Activated T-helper 1 cell treated with anti-CD3 and anti-CD28 coated beads, Interleukin-2, amount 50 U/mL, for 16 hours (primary cell): Measurements from ENCODE around the gene PLEKHM3.
"Not testable (repeated sequence)": the region's sequence is repeated elsewhere in the genome, so short reads cannot be mapped to it uniquely, and the experiment has no call there.

Experiments used
- DNase-seq, 2 donors: peaks; one replicate each; pipeline ENCODE4 v3.0.0-alpha.2; 2020; ENCODE audit warnings: low read depth in 1 of 2, low spot score in 1 of 2

The PLEKHM3 gene

GRCh38 chr2:207831584-207832248 is 193.6 kb downstream of the PLEKHM3 start:
- DNase-seq, result no peak

GRCh38 chr2:207830778-207831438 is 194.4 kb downstream of the PLEKHM3 start:
- no peak for DNase-seq

GRCh38 chr2:207828361-207829057 is 196.8 kb downstream of the PLEKHM3 start:
- no peak for DNase-seq

- no peak for DNase-seq
These were observed 199.3 kb downstream of the PLEKHM3 start for GRCh38 chr2:207825978-207826377.

- no peak for DNase-seq
These were observed 200.0 kb downstream of the PLEKHM3 start for GRCh38 chr2:207825045-207825954.

- no peak for DNase-seq
These were observed 201.5 kb downstream of the PLEKHM3 start for GRCh38 chr2:207823865-207824264.

- DNase-seq, result no peak
These were observed 205.2 kb downstream of the PLEKHM3 start for GRCh38 chr2:207819839-207820784.

GRCh38 chr2:207819021-207819797 is 206.1 kb downstream of the PLEKHM3 start:
- DNase-seq, result no peak

- no peak for DNase-seq
These were observed 208.8 kb downstream of the PLEKHM3 start for GRCh38 chr2:207816546-207816945.

GRCh38 chr2:207815254-207815653 is 210.1 kb downstream of the PLEKHM3 start:
- DNase-seq, result no peak

- DNase-seq, result no peak
These were observed 211.4 kb downstream of the PLEKHM3 start for GRCh38 chr2:207813942-207814341.

- no peak for DNase-seq
These were observed 212.0 kb downstream of the PLEKHM3 start for GRCh38 chr2:207813221-207813916.

GRCh38 chr2:207812726-207813080 is 212.6 kb downstream of the PLEKHM3 start:
- no peak for DNase-seq

- no peak for DNase-seq
These were observed 213.1 kb downstream of the PLEKHM3 start for GRCh38 chr2:207812058-207812725.

GRCh38 chr2:207811658-207812057 is 213.7 kb downstream of the PLEKHM3 start:
- DNase-seq, result not testable (repeated sequence)

GRCh38 chr2:207810200-207810788 is 215.0 kb downstream of the PLEKHM3 start:
- DNase-seq, result no peak

- DNase-seq, result no peak
These were observed 217.2 kb downstream of the PLEKHM3 start for GRCh38 chr2:207808119-207808518.

- DNase-seq, result no peak
These were observed 217.8 kb downstream of the PLEKHM3 start for GRCh38 chr2:207807516-207807915.
